Colon (tissue), 2 donors: Measurements from ENCODE around the gene APOL4.
"Not testable (repeated sequence)": the region's sequence is repeated elsewhere in the genome, so short reads cannot be mapped to it uniquely, and the experiment has no call there.

Experiments
- FAIRE-seq: peaks from 2 replicates; lab custom pipeline; 2012; peaks lifted over from hg19 to GRCh38; lab: Jason Lieb, UNC
- donor health status: control.
- donor health status: control.

The APOL4 gene

DNA sequence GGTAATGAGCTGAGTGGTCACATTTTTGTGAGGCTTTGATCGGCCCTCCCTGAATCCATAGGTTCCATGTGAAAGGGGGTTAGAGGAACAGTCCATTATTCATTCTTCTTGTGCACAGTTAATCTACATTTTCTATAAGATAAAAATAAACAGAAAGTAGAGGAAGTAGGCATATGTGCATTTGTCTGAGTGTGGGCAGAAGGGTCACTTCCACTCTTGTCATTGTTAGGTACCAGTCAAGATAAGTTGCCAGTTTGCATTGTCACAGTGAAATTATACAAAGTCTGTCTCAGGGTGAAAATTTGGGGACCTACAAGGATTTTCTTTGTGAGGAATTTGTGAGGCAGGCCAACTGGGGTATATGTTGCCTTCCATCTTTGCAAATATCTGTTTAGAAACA lies 4.6 kb upstream of the APOL4 start:
- no peak for FAIRE-seq

DNA sequence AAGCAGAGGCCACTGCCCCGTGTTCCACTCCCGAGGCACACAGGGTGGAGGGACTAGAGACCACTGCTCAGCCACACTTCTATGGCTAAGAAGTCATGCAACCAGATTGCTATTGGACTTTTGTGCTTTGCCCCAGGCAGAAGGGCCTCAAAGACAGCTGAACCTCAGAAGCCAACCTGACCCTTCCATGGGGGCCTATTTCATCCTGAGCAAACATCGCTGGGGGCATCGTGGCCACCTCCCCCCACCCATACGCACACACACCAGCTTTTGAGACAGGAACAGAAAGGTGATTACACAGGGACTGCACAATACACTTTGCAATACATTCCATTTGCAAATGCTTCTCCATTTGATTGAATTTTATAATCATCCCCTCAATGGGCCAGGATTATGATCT lies 4.0 kb upstream of the APOL4 start:
- not testable (repeated sequence) for FAIRE-seq

DNA sequence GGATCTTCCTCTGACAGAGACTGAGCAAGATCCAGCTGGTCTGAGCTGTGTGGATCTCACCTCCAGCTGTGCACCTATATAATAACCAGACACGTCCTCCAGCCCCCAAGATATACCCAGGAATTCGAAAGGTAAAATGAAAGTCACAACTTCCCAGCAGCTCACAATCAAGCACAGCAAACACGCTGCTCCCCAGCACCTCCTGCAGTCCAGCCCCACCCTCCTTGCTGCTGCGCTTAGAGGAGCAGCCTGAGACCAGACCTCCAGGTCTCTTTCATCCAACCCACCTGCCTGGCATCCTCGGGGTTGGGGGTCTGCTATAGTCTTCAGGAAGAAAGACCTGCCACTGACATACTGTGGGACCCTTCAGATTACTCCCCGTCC lies 3.0 kb upstream of the APOL4 start:
- no peak for FAIRE-seq

DNA sequence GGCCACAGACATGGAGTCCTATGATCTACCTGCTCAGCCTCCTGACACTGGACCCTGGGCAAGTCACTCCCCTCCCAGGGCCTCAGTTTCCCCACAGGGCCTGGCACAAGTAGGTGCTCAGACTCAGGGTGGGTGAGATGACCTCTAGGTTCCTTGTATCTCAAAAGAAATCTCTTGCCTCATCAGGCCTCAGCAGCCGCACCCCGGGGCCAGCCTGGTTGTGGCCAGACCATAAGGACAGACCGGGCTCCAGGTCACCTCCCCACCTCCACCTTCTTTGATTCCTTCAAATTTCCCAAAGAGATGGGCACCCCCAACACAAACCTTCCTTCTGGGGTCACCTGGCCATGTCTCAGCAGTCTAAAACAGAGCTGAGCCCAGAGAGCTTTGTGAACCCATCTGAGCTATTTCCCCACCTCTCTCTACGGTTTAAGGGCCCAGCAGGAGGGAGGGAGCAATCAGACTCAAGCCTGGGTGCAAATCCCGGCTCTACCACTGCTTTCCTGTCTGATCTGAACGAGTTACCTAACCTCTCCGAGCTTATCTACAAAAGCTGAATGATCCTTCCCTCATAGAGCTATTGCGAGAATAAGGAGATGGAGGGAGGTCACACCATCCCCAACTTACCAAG lies 2.5 kb upstream of the APOL4 start:
- FAIRE-seq: no peak

DNA sequence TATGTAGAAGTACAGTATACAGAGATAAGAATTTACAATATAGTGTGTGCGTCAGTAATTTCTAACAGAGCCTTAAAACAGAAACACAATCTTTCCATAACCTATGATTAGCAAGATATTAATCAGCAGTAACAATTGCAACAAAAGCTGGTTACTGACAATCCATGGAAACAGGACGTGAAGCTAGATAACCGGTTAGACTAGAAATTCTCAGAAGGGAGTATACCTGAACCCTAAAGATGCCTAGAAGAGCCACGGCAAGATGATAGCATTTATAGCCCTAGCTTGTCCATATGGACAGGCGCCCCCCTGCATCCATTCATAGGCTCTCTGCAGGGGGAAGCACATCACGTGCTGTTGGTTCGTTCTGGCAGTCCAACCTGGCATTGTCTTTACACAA lies 1.8 kb upstream of the APOL4 start:
- FAIRE-seq: not testable (repeated sequence)

DNA sequence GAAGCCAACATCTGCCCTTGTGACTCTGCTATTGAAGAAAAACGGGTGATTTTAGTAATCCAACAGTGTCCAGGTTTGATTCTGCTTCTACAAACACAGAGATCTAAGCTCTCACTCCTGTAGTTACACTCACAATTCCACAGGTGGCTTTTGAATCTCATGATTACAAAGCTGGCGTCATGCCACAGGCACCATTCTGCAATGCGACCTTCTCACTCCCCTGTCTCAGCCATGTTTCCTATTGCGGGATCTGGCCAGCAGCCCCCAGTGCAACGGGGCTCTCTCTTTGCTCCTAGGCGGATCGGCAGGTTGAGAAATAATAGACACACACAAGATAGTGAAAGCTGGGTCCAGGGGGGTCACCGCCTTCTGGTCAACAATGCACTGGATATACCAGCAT lies 1.3 kb upstream of the APOL4 start:
- FAIRE-seq: not testable (repeated sequence)

DNA sequence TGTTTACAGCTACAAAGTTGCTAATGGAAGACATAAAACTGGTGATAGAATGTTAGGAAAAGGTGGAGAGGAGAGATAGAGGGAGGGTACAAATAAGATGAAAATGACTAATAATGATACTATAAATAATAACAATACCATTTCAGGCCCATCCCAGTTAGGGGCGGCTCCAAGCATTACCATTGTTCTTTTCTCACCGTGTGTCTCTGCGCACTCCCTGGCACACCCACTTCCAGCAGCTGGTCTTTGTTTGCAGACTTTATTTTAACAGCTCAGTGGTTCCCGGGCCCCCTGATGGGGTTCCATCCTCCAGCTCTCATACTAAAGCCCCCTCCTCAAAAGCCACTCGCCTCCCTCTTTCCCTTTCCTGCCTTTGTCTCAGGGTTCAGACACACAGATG lies 584 bp downstream of the APOL4 start:
- FAIRE-seq: not testable (repeated sequence)

DNA sequence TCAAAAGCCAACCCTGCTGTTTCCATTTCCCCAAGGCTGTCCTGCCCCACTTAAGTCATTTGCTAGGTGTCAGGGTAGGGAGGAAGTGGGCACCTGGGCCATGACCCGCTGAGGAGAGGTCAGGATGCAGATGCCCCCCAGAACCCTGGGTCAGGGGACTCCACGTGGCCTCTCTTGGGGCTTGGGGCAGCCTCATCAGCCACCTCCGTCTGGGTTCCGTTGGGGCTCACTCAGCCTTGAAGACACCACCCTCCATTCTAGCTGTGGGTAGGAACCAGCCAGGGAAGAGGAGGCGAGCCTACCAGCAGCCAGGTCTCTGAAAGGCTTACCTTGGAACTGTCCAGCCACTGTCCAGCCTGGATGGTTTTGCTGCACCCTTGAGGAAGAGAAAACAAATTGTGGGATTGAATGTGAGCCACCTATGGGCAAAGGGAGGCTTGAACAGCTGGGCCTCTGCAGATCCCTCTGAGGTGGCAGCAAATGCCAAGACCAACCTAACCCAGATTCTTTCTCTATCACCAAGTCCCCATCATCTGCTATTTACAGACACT lies 2.5 kb downstream of the APOL4 start:
- no peak for FAIRE-seq

DNA sequence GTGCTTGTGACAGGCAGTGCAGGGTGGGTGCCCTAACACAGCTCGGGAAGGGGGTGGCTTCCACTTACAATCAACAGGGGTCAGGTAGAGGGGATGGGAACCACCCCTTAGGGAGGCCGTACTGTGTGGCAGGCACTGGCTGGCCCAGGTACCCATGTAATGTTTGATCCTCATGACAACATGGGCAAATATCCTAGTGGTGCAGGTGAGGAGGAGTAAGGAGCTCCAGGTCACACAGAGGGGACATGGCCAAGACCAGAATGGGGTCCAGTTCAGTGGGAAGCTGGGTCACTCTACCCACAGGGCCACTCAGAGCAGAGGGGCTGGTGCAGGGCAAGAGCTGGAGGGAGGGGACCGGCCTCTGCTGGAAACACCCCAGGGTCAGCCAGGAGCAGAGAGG lies 3.1 kb downstream of the APOL4 start:
- FAIRE-seq: no peak

DNA sequence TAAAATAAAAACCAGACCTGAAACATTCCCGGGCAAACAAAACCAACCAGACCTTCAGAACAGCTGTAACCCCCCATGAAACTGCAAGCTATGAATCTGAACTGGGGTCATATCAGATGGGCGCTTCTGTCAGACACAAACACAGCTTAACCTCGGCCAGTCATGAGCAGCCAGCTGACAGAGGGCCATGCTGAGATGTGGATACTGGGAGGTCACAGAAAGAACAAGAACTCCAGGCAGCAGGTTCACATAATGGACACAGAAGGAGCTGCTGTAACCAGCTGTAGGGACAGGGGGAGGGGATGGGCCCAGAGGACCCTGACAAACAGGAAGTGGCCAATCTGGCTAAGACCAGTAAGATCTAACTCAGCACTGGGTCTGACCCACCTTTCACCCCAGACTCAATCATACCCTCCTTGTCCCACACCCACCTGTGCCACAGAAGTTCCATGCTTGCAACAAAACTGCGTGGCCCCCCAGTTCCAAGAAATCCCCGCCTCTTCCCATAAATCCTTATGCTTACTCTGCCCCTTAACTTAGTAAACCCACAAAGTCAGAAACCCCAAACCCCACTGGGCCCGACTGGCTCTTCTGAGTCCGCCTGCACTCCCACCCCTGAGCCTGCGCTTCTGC lies 4.0 kb downstream of the APOL4 start:
- no peak for FAIRE-seq

DNA sequence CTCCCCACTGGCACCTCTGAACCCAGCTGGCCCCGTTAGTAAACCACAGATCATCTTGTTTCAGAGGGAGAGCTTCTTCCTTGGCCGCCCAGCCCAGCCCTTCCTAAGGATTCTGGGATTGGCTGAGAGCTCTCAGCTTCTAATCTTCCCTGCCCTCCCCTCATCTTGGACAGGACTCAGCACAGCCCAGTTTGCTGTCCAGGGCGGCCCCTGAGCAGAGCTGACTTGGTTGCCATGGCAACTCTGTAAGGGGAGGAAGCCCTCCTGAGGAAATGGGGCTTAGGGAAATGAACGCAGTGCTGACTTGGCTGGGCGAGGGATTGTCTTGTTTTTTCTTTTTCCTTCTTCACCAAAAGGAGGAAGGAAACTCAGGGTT lies 4.6 kb downstream of the APOL4 start:
- FAIRE-seq: no peak

DNA sequence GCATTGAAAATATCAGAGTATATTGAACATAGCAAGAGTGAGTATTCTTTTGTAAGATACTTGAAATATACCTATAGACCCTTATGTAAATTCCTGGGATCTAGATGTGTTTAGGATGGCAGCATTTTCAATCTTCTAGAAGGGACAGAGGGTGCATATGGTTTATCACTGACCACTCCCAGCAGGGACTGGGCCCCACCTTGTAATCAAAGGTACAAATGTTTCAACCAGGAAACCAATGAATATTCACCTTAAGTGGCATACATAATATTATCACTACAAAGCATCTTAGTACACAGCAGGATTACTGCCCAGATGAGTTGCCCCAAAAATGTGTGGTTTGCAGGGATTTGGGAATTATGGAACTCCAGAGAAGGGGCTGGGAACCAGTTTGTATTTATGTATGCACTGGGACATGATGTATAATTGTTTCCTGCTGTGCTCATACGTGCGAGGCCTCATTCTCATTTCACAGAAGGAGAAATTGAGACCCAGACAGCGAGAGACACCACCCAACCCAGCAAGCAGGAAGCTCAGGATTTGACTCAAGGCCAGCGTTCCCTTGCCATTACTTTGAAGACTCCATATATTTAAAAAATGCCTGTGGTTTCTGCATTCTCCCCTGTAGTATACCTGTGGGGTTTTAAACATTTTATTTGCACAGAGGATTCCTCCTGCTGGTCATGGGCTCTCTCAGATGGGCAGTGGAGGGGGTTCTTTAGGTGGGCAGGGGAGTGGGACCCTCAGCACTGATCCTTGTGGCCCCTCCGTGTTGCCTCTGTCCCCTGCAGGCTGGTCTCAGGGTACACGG lies 5.2 kb downstream of the APOL4 start:
- no peak for FAIRE-seq

DNA sequence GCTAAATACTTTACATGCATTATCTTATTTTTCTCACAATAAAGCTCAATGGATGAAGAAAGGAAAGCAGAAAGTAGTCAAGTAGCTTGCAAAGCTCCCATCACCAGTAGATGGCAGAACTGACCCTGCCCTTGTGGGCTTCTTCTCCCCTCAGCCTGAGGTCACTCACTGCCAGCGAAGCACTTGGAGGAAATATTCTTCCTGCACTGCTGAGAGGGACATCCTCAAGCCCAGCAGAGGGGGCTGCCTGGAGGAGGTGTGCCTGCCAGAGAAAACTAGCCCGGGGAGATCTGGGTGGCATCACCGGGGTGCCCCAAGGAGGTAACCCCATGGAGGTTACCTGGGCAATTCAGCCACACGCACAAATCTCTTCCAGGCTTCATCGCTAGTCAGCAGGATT lies 6.6 kb downstream of the APOL4 start:
- FAIRE-seq: no peak

DNA sequence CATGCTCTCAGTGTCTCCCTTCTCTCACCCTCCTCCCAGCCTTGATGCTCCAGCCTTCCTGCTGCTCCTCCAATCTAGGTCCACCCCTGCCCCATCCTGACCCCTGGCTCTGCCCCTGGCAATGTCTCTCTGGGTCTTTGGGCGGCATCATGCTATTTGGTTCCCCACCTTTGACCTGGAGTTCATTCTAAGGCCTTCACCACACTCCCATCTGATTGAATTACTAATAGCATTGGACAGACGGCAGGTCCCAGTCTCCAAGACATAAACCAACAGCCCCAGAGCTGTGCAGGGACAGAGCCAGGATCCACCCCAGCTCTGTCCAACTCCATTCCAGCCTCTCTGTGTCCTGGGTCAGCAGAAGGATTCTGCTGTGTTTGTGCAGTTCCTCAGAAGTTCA lies 7.2 kb downstream of the APOL4 start:
- no peak for FAIRE-seq

DNA sequence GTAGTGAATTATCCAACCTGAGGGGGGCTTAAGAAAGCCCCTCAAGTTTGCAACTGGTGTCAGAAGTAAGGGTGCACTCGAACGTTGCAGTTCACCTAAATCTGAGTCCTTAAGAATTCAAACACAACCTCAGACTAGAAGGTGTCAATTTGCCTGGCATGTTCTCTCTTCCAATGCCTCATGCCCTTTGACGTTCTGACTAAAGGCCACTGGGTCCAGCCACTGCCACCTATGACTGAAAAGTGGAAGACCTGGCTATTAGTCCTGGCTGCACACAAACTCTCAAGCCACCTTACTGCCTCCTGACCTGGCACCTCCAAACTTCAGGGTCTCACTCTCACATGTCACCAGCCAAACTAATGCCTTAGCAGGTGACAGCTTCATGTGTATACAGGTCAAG lies 8.0 kb downstream of the APOL4 start:
- no peak for FAIRE-seq

DNA sequence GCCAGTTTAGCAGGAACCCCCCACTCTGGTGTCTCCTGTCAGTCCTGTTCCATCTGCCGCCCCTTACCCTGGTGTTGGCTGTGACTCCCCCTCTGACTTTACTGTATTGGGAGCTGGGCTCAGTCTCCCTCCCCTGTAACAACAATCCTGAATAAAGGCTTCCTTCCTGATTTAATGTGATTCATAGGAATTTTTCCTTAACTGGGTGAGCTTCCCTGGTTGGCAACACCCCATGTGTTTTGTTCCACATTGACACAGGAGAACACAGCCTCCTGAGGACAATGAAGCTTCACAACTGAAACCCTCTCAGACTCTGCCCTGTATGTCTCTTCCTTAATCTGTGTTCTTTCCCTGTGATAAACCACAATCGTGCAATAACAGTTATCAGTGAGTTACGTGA lies 8.4 kb downstream of the APOL4 start:
- no peak for FAIRE-seq

DNA sequence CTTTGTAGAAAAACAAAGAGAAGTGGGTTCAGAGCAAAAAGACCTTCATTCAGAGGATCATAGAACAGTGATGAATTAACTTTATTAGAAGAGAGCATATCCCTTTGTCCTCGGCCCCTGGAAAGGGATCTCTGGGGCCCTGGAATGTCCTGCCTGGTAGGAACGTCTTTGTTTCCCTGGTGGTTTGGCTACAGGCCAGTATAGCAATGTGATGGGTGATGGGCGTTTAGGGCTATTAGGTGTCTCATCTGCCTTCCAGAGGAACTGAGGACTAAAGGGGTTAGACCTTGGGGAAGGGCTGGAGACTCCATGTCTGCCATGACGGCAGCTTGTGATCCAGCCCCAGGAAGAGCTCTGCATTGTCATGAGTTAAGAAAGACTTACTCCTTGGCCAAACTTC lies 9.1 kb downstream of the APOL4 start:
- FAIRE-seq: no peak

DNA sequence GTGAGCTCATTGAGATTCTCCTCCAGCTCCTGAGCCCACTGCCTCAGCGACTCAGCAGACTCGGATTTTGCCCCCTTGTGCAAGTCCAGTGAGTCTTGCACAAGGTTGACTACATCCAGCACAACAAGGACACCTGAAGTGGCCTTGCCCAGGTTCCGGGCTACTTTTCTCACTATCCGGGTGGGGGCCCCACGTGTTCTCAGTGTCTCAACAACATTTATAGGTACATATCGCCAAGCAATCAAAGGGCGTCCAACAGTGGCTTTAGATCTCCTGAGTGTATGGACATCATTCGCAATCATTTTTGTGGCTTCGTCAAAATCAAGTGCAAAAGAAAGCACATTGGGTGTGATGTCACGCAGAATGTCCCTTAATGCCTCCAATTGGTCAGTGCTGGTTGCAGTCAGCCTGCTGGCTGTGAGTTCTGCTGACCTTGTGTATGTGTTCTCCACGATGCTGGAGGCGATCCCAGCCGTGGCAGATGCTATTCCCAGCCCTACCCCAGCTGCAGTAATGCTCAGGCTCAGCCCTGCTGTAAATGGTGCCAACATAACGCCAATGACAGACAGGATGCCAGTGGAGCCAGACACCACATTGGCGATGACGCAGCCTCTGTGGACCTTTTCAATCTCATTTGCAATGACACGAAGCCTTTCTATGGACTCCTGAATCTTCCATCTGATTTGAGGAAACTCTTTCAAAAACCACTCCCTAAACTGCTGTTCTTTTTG lies 10.3 kb downstream of the APOL4 start:
- no peak for FAIRE-seq

DNA sequence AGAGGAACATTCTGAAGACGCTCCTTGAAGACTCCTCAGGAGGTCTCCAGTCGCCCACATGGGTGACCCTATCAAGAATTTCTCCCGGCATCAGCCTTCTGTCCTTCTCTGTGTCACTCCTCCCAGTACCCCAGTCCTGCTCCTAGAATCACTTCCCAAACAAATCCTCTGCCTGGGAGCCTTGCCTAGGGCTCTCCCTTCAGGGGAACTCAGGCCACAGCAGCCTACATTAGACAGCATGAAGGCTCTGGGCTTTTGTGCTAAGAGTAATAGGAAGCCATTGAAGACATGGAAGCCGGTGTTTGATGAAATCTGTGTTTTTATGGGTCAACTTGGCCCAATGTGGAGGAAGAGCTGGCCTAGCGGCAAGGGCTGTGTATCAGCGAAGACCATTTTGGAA lies 13.7 kb downstream of the APOL4 start:
- FAIRE-seq: not testable (repeated sequence)

DNA sequence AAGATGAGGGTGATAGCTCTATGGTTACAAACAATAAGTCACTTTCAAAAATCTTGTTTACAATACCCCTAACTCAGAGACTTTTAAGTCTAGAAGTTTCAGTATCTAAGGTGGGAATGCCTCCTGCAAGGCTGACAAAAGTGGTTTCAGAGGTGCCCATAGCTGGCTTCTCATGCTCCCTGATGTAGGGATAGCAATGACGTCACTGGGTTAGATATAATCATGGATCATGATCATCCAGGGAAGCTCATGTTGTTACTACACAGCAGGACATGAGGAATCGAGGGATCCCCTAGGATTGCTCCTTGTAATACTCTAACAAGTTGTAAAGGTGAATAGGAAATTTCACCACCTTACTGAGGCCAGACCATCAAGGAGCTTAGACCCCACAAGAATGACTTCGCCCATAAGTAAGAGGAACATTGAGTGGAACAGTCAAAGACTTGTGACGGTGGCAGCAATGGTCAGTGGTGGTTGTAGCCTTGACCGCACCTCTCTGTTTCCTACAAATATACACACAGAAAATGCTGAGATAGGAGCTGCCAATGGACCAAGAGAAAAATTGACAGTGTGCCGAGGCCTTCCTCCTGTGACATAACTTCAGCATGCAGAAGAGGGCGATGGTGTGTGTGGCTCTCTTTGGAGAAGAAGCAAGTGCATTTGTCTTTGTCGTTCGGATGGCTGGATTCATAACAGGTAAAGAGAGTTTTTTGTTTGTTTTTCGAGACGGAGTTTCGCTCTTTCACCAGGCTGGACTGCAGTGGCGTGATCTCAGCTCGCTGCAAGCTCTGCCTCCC lies 15.6 kb downstream of the APOL4 start:
- FAIRE-seq: no peak

DNA sequence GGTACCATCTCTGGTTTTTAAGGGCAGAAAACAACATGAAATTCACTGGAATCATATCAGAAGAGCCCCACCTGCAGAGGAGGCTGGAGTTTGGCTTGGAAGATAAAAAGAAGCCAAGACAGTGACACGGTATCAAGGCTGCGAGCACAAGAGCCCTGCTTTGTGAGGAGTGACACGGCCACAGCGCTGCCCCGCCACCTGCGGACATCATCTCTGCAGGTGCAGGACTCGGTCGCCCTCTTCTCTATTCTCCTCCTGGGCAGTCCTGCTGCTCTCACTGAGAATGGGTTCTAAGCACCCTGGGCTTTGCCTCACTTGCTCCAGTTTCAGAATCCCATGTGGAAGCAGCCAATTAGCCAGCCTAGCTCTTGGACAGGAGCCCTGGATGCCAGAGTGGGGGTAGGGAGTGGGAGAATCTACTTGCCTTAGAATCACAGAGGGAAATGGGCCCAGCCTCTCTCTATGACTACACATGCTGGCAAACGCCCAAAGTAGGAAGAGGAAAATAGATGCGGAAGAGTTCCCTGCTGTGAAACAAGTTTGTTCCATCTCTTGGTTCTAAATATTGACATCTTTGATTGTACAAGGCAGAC lies 17.1 kb downstream of the APOL4 start:
- FAIRE-seq: no peak
